OCI-LY7 (cell line): ENCODE measurements around the gene PRTN3. TPM values are rescaled to one million over a fixed set of nuclear protein-coding genes. Genes with fewer than 3 reads are reported as not detected.

Experiments used
- BruUV-seq: library from RNA; stranded (reverse); fragments of 400-500 nt; replicated peaks from 2 replicates; lab custom pipeline; 2021; lab: Mats Ljungman, UMichigan
- CTCF ChIA-PET: fragments of 300-600 bp; sonication (Branson Sonifier 250); formaldehyde crosslinking; loops from one replicate; lab custom pipeline; 2022; ENCODE audit warnings: antibody characterized with exemption; ENCODE audit not compliant: unreplicated experiment; lab: Charles Lee
- POLR2A ChIA-PET: fragments of 300-600 bp; sonication (Branson Sonifier 250); formaldehyde crosslinking; loops from one replicate; lab custom pipeline; 2022; ENCODE audit warnings: antibody characterized with exemption; lab: Charles Lee
- DNase-seq: peaks from one replicate; pipeline ENCODE4 v3.0.0-alpha.2; 2015; ENCODE audit warnings: low spot score
- H2AFZ ChIP-seq: fragments of 200-600 bp; sonication (generic), shearing (Covaris generic); 2 replicates; pipeline ENCODE4 v1.6.1; 2014; ENCODE audit warnings: mild to moderate bottlenecking, antibody characterized with exemption, low read length, moderate library complexity
- H3K27ac ChIP-seq: fragments of 200-600 bp; sonication (generic); 2 replicates; pipeline ENCODE4 v1.5.1; 2014; ENCODE audit warnings: mixed run types, low read depth, mild to moderate bottlenecking, moderate library complexity, low read length, inconsistent platforms; ENCODE audit not compliant: poor library complexity, severe bottlenecking
- H3K36me3 ChIP-seq: fragments of 200-600 bp; sonication (generic); 2 replicates; pipeline ENCODE4 v1.6.1; 2014; ENCODE audit warnings: mild to moderate bottlenecking, antibody characterized with exemption, low read length, moderate library complexity, mixed read lengths; ENCODE audit not compliant: insufficient read depth
- H3K4me1 ChIP-seq: fragments of 200-600 bp; sonication (generic); 2 replicates; pipeline ENCODE4 v1.5.1; 2014; ENCODE audit warnings: mild to moderate bottlenecking, low read length; ENCODE audit not compliant: insufficient read depth, poor library complexity, severe bottlenecking
- H3K4me2 ChIP-seq: fragments of 200-600 bp; sonication (generic); 2 replicates; pipeline ENCODE4 v1.6.1; 2014; ENCODE audit warnings: mild to moderate bottlenecking, low read length
- H3K4me3 ChIP-seq: fragments of 200-600 bp; sonication (generic); 2 replicates; pipeline ENCODE4 v1.5.1; 2014; ENCODE audit warnings: mild to moderate bottlenecking, low read depth, low read length; ENCODE audit not compliant: poor library complexity, severe bottlenecking
- H3K79me2 ChIP-seq: fragments of 200-600 bp; sonication (generic); 2 replicates; pipeline ENCODE4 v1.6.1; 2016; ENCODE audit warnings: low read depth, mild to moderate bottlenecking, low read length, moderate library complexity, mixed read lengths; ENCODE audit not compliant: insufficient read depth
- H3K9me2 ChIP-seq: fragments of 200-600 bp; sonication (generic); 2 replicates; pipeline ENCODE4 v1.6.1; 2016; ENCODE audit warnings: mild to moderate bottlenecking, low read length, mixed read lengths; ENCODE audit not compliant: insufficient read depth
- H3K9me3 ChIP-seq: fragments of 200-600 bp; sonication (generic); 2 replicates; pipeline ENCODE4 v1.6.1; 2014; ENCODE audit warnings: mild to moderate bottlenecking, mixed run types, low read length, mixed read lengths
- H4K20me1 ChIP-seq: fragments of 200-600 bp; sonication (generic); 2 replicates; pipeline ENCODE4 v1.6.1; 2014; ENCODE audit warnings: mild to moderate bottlenecking, antibody characterized with exemption, low read length, moderate library complexity, mixed read lengths; ENCODE audit not compliant: insufficient read depth
- CTCF ChIP-seq: fragments of 200-600 bp; sonication (generic); conservative IDR thresholded peaks from 2 replicates; pipeline ENCODE4 v1.5.1; 2014; ENCODE audit warnings: mild to moderate bottlenecking, antibody characterized with exemption, low read length, moderate library complexity, mixed read lengths
- EZH2phosphoT487 ChIP-seq: fragments of 200-600 bp; sonication (generic); IDR thresholded peaks from 2 replicates; pipeline ENCODE4 v1.6.1; 2018; ENCODE audit warnings: low read depth, borderline replicate concordance, mild to moderate bottlenecking, mixed run types, antibody characterized with exemption, low read length, moderate library complexity, mixed read lengths
- intact Hi-C: fragments of 100-400 bp; cut with micrococcal nuclease; formaldehyde crosslinking; loops from one replicate; pipeline ENCODE4 v1.10.0; 2022; ENCODE audit not compliant: unreplicated experiment
- total RNA-seq, 2 experiments: library from RNA; depleted of rRNA in 1 of 2; stranded (reverse); fragments of >200 nt in 1 of 2; shearing (Covaris generic) in 1 of 2; gene quantifications; 2 replicates each; pipeline ENCODE4 v1.2.3, GENCODE V29; 2014 to 2022

PRTN3 gene
- total RNA-seq, 2 experiments from 2014 or later, result not detected

GRCh38 chr19:869245-870177 is 28.7 kb downstream of the PRTN3 start:
- POLR2A ChIA-PET, result no interaction called here
- TF ChIP-seq CTCF (no peak), EZH2phosphoT487 (no peak)
- CTCF ChIA-PET, result no interaction called here
- no peak for DNase-seq
- Histone ChIP-seq H3K9me3 (no peaks in the 10 kb centered on the region), H3K79me2 (no peaks in the 10 kb centered on the region), H3K4me2 (no peak overlapping the region), H4K20me1 (no peaks in the 10 kb centered on the region), H2AFZ (no peak overlapping the region), H3K27ac (no peak overlapping the region), H3K4me3 (no peak overlapping the region), H3K4me1 (peaks cover 17% of the 10 kb centered on the region), H3K9me2 (no peaks in the 10 kb centered on the region), H3K36me3 (peaks cover 24% of the 10 kb centered on the region; the same call in 1 of the 2 replicates)
- no TSS peak for BruUV-seq
- intact Hi-C loops, result no loop called here

GRCh38 chr19:870314-870713 is 29.5 kb downstream of the PRTN3 start:
- no peaks in the 10 kb centered on the region for H3K9me2 ChIP-seq
- POLR2A ChIA-PET, result no interaction called here
- H3K4me2 ChIP-seq, result no peak overlapping the region
- H3K79me2 ChIP-seq, result no peaks in the 10 kb centered on the region
- no peak overlapping the region for H2AFZ ChIP-seq
- BruUV-seq, result no TSS peak
- no peaks in the 10 kb centered on the region for H3K9me3 ChIP-seq
- peaks cover 27% of the 10 kb centered on the region; the same call in 1 of the 2 replicates for H3K36me3 ChIP-seq
- H4K20me1 ChIP-seq, result no peaks in the 10 kb centered on the region
- no peak for DNase-seq
- H3K4me3 ChIP-seq, result no peak overlapping the region
- CTCF ChIA-PET, result no interaction called here
- peaks cover 9% of the 10 kb centered on the region for H3K4me1 ChIP-seq
- no peak for TF ChIP-seq CTCF
- TF ChIP-seq EZH2phosphoT487, result no peak
- intact Hi-C loops, result no loop called here
- no peak overlapping the region for H3K27ac ChIP-seq

GRCh38 chr19:870963-871401 is 30.2 kb downstream of the PRTN3 start:
- Histone ChIP-seq H3K4me3 (no peak overlapping the region), H3K9me2 (no peaks in the 10 kb centered on the region), H3K79me2 (no peaks in the 10 kb centered on the region), H2AFZ (no peak overlapping the region), H3K4me1 (peaks cover 9% of the 10 kb centered on the region), H3K27ac (no peak overlapping the region), H3K9me3 (no peaks in the 10 kb centered on the region), H3K4me2 (no peak overlapping the region), H4K20me1 (no peaks in the 10 kb centered on the region), H3K36me3 (peaks cover 31% of the 10 kb centered on the region; the same call in 1 of the 2 replicates)
- no peak for DNase-seq
- intact Hi-C loops, result no loop called here
- TF ChIP-seq CTCF, result no peak
- TF ChIP-seq EZH2phosphoT487, result no peak
- POLR2A ChIA-PET, result no interaction called here
- no TSS peak for BruUV-seq
- CTCF ChIA-PET, result no interaction called here
